GM12891 (cell line): ENCODE results near the gene CHPF2.

Source experiments
- POLR2A ChIP-seq: IDR thresholded peaks from 2 replicates; pipeline ENCODE4 v1.6.1; 2011; ENCODE audit warnings: low read depth, low read length, control low read depth
- POLR2AphosphoS5 ChIP-seq: IDR thresholded peaks from 2 replicates; pipeline ENCODE4 v1.6.1; 2011; ENCODE audit warnings: low read depth, low read length, control low read depth
- POU2F2 ChIP-seq: IDR thresholded peaks from 2 replicates; pipeline ENCODE4 v1.6.1; 2011; ENCODE audit warnings: low read depth, mild to moderate bottlenecking, control low read depth, low read length, moderate library complexity
- SPI1 ChIP-seq: IDR thresholded peaks from 2 replicates; pipeline ENCODE4 v1.6.1; 2011; ENCODE audit warnings: low read depth, low read length, control low read depth
- TAF1 ChIP-seq: IDR thresholded peaks from 2 replicates; pipeline ENCODE4 v1.6.1; 2011; ENCODE audit warnings: low read depth, low read length, control low read depth

DNA sequence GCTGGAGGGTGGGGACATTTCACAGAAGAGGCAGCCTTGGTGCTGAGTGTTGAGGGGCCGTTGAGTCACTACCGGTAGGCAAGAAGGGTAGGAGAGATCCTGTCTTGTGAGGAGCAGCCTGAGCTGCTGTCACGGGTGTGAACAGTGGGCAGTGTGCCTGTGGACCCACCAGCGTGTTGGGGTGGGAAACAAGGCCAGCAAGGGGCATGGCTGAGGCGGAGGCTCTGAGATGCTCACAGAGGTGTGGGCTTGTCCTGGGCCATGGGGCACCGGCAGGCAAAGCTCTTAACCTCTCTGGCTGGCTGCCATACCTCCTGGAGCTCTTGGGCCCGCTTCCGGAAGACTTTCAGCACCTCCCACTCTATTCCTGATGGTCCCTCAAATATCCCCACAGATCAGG, 49.8 kb downstream of the CHPF2 start:
- no peak for TF ChIP-seq POLR2AphosphoS5
- TF ChIP-seq POLR2A = no peak
- TF ChIP-seq SPI1 = no peak
- no peak for TF ChIP-seq TAF1
- no peak for TF ChIP-seq POU2F2
